Hippocampal formation (tissue), 2 donors: Measurements from ENCODE around the gene MESP2.

Source experiments
- DNase-seq, 2 donors: peaks; one replicate each; lab custom pipeline; 2025; lab: John Stamatoyannopoulos, UW

MESP2 gene

GRCh38 chr15:89755701-89756100, 20.4 kb upstream of the MESP2 start:
- no peak for DNase-seq

DNA sequence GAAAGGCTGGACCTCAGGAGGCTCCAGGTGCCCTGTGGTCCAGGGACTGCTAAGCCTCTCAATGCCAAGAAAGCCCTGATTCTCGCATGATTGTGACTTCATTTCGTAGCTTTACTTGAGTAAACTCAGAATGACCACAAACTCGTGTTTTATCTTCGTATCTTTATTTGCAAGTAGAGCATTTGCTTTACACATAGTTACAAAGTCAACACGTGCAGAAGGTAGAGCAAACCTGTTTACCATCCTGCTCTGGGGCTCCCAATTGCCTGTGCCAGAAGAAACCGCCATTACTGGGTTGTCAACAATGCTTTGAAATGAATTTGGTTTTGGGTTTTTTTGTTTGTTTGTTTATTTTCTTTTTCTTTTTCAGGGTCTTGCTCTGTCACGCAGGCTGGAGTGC, 19.2 kb upstream of the MESP2 start:
- DNase-seq = no peak

DNA sequence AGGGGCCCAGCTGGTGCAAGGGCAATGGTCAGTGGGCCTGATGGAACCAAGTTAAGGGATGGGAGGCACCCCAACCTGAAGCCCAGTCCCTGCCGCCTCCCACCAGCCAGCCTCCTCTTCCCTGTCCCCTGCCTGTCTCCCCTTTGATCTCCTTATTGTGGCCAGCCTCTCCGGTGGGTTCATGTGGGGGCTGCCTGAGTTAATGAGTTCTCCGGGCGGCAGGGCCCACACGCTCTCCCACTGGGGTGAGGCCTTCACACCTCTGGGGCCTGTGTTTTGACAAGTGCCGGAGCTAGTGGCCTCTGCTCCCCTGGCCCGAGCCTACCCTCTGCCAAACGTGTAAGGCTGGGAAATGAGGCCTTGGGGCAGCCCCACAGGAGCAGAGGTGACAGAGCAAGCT, 17.8 kb upstream of the MESP2 start:
- no peak for DNase-seq

GRCh38 chr15:89758981-89759380, 17.2 kb upstream of the MESP2 start:
- DNase-seq = no peak

DNA sequence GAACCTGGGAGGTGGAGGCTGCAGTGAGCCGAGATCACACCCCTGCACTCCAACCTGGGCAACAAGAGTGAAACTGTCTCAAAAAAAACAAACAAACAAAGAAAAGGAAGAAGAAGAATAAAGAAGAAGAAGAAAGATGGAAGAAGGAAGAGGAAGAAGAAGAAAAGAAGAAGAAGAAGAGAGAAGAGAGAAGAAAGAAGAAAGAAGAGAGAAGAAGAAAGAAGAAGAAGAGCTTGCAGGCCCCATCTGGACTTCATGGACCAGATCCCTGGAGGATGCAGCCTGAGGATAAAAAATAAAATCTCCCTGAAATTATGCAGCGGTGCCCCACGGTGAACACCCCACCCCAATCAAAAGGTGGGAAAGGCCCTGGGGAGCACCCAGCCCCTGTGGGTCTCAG, 16.3 kb upstream of the MESP2 start:
- no peak for DNase-seq

GRCh38 chr15:89760303-89761008, 15.7 kb upstream of the MESP2 start:
- DNase-seq = peak; percentile 12 to 56

DNA sequence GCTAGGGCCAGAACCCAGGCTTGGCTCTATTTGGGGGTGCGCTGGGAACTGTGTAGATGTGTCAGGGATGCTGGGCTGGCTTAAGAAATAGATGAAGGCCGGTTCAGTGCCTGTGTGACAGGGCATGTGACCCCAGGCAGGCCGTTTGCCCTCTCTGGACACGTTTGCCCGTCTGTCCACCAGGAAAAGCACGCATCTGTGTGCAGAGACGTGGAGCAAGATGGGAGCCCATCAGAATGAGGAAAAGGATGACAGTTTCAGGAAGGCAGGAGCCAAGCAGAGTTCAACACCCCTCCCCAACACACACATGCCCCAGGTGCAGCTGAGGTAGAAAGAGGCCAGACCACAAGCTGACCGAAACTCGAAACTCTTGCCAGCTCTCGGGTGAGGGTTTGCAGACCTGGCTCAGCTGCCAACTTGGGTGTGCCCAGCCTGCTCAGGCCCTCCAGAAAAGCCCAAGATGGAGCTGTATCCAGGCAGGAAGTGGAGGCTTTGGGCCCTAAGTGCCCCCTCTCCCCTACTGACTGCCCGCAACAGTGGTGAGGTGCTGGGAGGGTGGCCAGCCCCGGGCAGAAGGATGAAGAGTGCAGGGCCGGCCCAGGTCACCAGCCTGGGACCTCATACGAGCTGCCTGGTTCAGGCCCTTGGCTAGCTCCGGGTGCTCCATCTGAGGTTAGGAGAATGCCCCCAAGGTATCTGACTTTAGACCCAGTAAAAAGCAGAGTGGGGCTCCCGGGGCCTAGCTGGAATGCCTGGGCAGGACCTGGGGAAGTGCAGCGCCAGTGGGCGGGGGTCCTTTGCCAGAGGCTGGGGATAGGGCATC, 14.9 kb upstream of the MESP2 start:
- DNase-seq = no peak

GRCh38 chr15:89761929-89762328, 14.2 kb upstream of the MESP2 start:
- no peak for DNase-seq

DNA sequence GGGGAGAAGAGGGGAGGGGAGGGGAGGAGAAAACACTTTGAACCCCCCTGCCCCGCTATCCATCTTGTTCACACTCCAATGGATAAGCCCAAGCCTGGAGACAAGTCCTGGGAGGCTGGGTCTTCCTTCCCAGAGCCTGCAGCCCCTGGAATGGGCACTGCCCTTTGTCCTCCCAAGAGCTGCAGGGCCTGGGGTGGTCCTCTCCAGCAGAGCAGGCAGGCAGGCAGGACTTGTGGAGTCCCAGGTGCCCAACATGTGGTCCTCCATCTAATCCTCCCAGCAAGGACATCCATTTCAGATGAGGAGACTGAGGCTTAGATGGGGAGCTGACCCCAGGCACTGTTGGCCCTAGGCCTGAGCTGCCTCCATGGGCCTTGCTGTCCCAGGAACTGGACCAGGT, 10.4 kb upstream of the MESP2 start:
- DNase-seq = no peak

GRCh38 chr15:89766357-89767311, 9.5 kb upstream of the MESP2 start:
- no peak for DNase-seq

- no peak for DNase-seq
Observed at GRCh38 chr15:89767411-89767915, 8.7 kb upstream of the MESP2 start.

DNA sequence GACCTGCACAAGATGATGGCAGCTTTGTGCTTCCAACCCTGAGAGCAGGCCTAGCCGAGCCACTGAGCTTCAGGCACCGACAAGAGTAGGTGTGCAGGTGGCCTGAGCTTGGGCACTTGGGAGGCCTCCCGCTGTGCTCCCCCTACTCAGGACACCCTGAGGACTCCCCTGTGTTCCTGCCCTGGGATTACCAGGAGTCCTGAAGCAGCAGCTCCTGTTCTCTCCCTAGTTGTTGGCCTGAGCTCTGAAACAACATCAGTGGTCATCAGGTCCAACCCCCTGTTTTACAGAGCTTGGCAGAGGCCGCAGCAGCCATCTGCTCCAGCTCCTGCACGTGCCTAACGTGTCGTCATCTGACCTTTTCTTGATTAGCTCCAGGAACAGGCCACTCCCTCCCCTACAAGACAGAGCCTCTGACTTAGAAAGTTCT, 8.0 kb upstream of the MESP2 start:
- DNase-seq = no peak

DNA sequence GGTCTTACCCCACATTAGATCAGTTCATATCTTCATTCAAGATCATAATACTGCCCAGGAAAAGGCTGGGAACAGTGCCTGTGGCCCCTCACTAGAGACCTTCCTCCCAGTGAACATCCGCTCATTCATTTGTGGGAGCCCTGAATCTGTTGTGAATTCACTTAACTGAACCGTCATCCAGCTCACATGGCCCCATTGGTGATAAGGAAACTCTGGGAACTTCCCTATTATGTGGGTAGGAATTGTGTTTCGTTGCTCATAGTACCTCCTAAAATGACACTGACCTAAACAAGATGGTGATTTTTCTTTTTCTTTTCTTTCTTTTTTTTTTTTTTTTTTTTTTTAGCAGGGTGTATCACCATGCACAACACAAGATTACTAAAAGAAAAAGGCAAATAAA, 6.8 kb upstream of the MESP2 start:
- no peak for DNase-seq

DNA sequence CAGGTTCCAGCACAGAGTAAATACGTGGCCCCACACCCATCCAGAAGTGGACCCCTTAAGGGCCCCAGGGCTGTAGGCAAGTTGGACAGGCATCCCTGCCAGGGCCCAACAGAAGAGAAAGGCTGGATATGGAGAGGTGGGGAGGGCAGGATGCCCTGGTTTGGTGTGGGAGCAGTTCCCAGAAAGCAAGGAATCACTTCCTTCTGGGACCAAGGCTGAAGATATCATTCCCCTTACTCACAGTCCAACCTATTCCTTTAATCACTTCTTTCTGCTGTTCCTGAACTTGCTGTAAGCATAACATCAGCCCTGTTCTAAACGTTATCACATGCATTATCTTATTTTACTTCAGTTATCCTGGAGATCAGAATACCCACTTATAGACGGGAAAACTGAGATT, 6.1 kb upstream of the MESP2 start:
- no peak for DNase-seq

GRCh38 chr15:89772932-89773583, 3.1 kb upstream of the MESP2 start:
- DNase-seq = no peak

GRCh38 chr15:89774492-89774891, 1.6 kb upstream of the MESP2 start:
- no peak for DNase-seq

GRCh38 chr15:89775815-89776214, 317 bp upstream of the MESP2 start:
- no peak for DNase-seq

- no peak for DNase-seq
Observed at GRCh38 chr15:89777073-89777751, 1.1 kb downstream of the MESP2 start.

DNA sequence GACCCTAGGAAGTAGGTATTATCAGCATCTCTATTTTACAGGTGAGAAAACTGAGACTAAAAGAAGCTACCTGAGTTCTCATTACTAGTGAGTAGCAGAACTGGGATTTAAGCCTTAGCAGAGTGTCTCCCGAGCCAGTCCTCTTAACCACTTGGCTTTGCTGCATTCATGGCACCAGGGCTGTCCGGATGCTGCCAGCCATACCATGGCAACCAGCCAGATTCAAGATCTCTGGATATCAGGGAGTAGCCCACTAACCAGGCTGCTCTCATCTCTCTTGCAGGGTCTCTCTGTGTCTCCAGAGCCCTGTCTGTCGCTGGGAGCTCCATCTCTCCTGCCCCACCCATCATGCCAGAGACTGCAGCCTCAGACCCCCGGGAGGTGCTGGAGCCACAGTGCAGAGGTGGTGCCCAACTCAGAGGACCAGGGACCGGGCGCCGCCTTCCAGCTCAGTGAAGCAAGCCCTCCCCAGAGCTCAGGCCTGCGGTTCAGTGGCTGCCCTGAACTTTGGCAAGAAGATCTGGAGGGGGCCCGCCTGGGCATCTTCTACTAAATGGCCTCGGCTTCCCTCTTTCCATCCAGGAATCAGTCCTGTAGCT, 1.7 kb downstream of the MESP2 start:
- DNase-seq = no peak

- DNase-seq = no peak
Observed at GRCh38 chr15:89778861-89779260, 2.7 kb downstream of the MESP2 start.

GRCh38 chr15:89780601-89781000, 4.5 kb downstream of the MESP2 start:
- no peak for DNase-seq
